ENCODE results near the gene SERTAD2. TPM values are rescaled to one million over a fixed set of nuclear protein-coding genes. Genes with fewer than 3 reads are reported as not detected.

The SERTAD2 gene
- total RNA-seq, 1 experiment from 2014 or later, result 19.8 TPM

DNA sequence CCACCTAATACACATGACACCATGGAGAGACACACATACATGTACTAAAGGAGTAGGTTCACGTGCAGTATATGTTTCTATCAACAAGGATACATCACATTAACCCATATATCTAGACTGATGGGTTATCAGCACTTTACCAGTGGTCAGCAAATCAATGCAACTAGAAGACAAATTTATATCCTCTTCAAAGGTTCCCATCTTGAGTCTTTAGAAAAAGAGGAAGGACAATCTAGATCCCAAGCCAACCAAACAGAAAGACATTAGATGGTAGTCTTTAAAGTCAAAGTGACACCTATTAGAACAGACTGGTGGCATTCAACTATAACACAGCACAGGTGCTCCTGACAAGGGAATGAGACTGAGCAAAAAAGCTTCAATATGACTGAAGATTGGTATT, 13.8 kb upstream of the SERTAD2 start:
- H3K36me3 ChIP-seq (ENCODE audit: low read depth, low read length), result no peaks in the 10 kb centered on the region
- CTCF ChIA-PET, result interaction anchor here (0.6 kb wide), 1 partner anchor 16 kb away, joined by 5 read pairs; no protein-coding TSS in a partner anchor
- TF ChIP-seq, protein P1, sequence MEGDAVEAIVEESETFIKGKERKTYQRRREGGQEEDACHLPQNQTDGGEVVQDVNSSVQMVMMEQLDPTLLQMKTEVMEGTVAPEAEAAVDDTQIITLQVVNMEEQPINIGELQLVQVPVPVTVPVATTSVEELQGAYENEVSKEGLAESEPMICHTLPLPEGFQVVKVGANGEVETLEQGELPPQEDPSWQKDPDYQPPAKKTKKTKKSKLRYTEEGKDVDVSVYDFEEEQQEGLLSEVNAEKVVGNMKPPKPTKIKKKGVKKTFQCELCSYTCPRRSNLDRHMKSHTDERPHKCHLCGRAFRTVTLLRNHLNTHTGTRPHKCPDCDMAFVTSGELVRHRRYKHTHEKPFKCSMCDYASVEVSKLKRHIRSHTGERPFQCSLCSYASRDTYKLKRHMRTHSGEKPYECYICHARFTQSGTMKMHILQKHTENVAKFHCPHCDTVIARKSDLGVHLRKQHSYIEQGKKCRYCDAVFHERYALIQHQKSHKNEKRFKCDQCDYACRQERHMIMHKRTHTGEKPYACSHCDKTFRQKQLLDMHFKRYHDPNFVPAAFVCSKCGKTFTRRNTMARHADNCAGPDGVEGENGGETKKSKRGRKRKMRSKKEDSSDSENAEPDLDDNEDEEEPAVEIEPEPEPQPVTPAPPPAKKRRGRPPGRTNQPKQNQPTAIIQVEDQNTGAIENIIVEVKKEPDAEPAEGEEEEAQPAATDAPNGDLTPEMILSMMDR (conservative IDR thresholded peaks at IDR 0.05; ENCODE audit: low read depth, low read length), result no peak
- no peak for TF ChIP-seq EZH2phosphoT487 (IDR thresholded peaks at IDR 0.05; ENCODE audit: borderline replicate concordance, low read length)
- no peak for TF ChIP-seq EZH2 (IDR thresholded peaks at IDR 0.05; ENCODE audit: low read length, unreplicated experiment)
- H3K27ac ChIP-seq (ENCODE audit: low read length), result no peak overlapping the region
- H3F3A ChIP-seq (ENCODE audit: low read length, unreplicated experiment), result no peaks in the 10 kb centered on the region
- no peaks in the 10 kb centered on the region for H3K4me1 ChIP-seq (ENCODE audit: insufficient read depth, low read length)
- BruUV-seq (replicated peaks), result no TSS peak
- H3K9ac ChIP-seq (ENCODE audit: low read length), result no peak overlapping the region
- intact Hi-C loops (cut with micrococcal nuclease), result no loop called here
- H3K4me2 ChIP-seq (ENCODE audit: low read length), result no peak overlapping the region
- no peaks in the 10 kb centered on the region for H3K9me2 ChIP-seq (replicated peaks; ENCODE audit: low read length)
- H3K79me2 ChIP-seq (ENCODE audit: low read length), result no peaks in the 10 kb centered on the region
- H3K9me3 ChIP-seq (ENCODE audit: low read length), result no peaks in the 10 kb centered on the region
- no peaks in the 10 kb centered on the region for H3K27me3 ChIP-seq (ENCODE audit: low read length)
- H4K20me1 ChIP-seq (ENCODE audit: low read length), result no peaks in the 10 kb centered on the region
- DNase-seq (no peak), ATAC-seq (no peak)
- H3K4me3 ChIP-seq (ENCODE audit: low read length), result no peak overlapping the region
- H2AFZ ChIP-seq (ENCODE audit: low read length), result no peak overlapping the region
- POLR2A ChIA-PET (ENCODE audit: unreplicated experiment), result no interaction called here

DNA sequence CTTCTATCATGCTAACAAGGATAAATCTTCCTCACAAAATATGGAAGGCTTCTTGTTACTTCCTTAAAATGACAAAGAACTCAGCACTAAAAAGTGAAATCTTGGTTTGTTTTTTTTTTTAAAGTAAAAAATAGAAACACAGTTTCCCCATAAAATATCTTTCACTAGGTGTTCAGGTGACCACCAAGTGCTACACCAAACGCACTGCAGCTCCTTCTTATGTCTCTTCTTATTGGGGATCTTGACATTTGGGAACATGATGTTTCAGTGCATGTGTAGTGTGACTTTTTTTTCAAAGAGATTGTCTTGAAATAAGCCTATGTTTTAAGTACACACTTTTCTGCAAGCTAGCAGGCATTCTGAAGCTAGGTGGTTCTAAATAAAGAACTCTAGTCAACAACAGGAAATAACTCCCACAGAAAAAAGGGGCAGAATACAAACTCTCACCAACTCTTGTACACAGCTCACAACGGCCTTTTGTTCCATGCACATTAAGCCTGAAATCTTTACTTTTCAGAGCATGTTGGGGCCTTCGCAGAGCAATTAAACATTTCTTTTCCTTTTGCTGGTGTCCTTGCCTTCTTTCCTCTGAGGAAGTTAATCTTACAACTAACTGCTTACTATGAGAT, 13.2 kb upstream of the SERTAD2 start:
- Histone ChIP-seq H3K9me3 (ENCODE audit: low read length) (no peaks in the 10 kb centered on the region), H3K9me2 (replicated peaks; ENCODE audit: low read length) (no peaks in the 10 kb centered on the region), H2AFZ (ENCODE audit: low read length) (no peak overlapping the region), H3F3A (ENCODE audit: low read length, unreplicated experiment) (no peaks in the 10 kb centered on the region), H3K27me3 (ENCODE audit: low read length) (no peaks in the 10 kb centered on the region), H3K27ac (ENCODE audit: low read length) (no peak overlapping the region), H3K36me3 (ENCODE audit: low read depth, low read length) (no peaks in the 10 kb centered on the region), H3K9ac (ENCODE audit: low read length) (no peak overlapping the region), H3K4me2 (ENCODE audit: low read length) (no peak overlapping the region), H3K4me1 (ENCODE audit: insufficient read depth, low read length) (peaks cover 6% of the 10 kb centered on the region), H3K4me3 (ENCODE audit: low read length) (no peak overlapping the region), H4K20me1 (ENCODE audit: low read length) (no peaks in the 10 kb centered on the region), H3K79me2 (ENCODE audit: low read length) (no peaks in the 10 kb centered on the region)
- BruUV-seq (replicated peaks), result no TSS peak
- TF ChIP-seq EZH2 (IDR thresholded peaks at IDR 0.05; ENCODE audit: low read length, unreplicated experiment) (no peak), EZH2phosphoT487 (IDR thresholded peaks at IDR 0.05; ENCODE audit: borderline replicate concordance, low read length) (no peak)
- TF ChIP-seq, protein P1 (conservative IDR thresholded peaks at IDR 0.05; ENCODE audit: low read depth, low read length), result no peak
- DNase-seq, result no peak
- ChIA-PET POLR2A (ENCODE audit: unreplicated experiment) (no interaction called here), CTCF (interaction anchor here (0.6 kb wide), 1 partner anchor 16 kb away, joined by 5 read pairs; no protein-coding TSS in a partner anchor)
- intact Hi-C loops (cut with micrococcal nuclease), result no loop called here
- ATAC-seq, result no peak

DNA sequence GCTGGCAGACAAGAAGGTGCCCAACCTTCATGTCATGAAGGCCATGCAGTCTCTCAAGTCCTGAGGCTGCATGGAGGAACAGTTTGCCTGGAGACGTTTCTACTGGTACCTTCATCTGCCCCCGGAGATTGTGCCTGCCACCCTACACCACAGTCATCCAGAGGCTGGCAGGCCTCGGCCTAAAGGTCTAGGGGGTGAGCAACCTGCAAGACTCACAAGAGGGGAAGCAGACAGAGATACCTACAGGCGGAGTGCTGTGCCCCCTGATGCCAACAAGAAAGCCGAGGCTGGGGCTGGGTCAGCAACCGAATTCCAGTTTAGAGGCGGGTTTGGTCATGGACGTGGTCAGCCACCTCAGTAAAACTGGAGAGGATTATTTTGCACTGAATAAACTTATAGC, 12.0 kb upstream of the SERTAD2 start:
- no peak overlapping the region for H3K4me2 ChIP-seq (ENCODE audit: low read length)
- ATAC-seq, result no peak
- H3K27ac ChIP-seq (ENCODE audit: low read length), result no peak overlapping the region
- no peak overlapping the region for H3K4me3 ChIP-seq (ENCODE audit: low read length)
- H2AFZ ChIP-seq (ENCODE audit: low read length), result no peak overlapping the region
- ChIA-PET CTCF (no interaction called here), POLR2A (ENCODE audit: unreplicated experiment) (no interaction called here)
- no peaks in the 10 kb centered on the region for H3K79me2 ChIP-seq (ENCODE audit: low read length)
- no peaks in the 10 kb centered on the region for H3K27me3 ChIP-seq (ENCODE audit: low read length)
- no peaks in the 10 kb centered on the region for H3K36me3 ChIP-seq (ENCODE audit: low read depth, low read length)
- peaks cover 14% of the 10 kb centered on the region for H3K4me1 ChIP-seq (ENCODE audit: insufficient read depth, low read length)
- no TSS peak for BruUV-seq (replicated peaks)
- H3K9me3 ChIP-seq (ENCODE audit: low read length), result no peaks in the 10 kb centered on the region
- intact Hi-C loops (cut with micrococcal nuclease), result no loop called here
- no peaks in the 10 kb centered on the region for H3F3A ChIP-seq (ENCODE audit: low read length, unreplicated experiment)
- no peaks in the 10 kb centered on the region for H3K9me2 ChIP-seq (replicated peaks; ENCODE audit: low read length)
- no peak for DNase-seq
- TF ChIP-seq, protein P1 (conservative IDR thresholded peaks at IDR 0.05; ENCODE audit: low read depth, low read length), result no peak
- TF ChIP-seq EZH2phosphoT487 (IDR thresholded peaks at IDR 0.05; ENCODE audit: borderline replicate concordance, low read length), result no peak
- TF ChIP-seq EZH2 (IDR thresholded peaks at IDR 0.05; ENCODE audit: low read length, unreplicated experiment), result no peak
- H3K9ac ChIP-seq (ENCODE audit: low read length), result no peak overlapping the region
- no peaks in the 10 kb centered on the region for H4K20me1 ChIP-seq (ENCODE audit: low read length)

Measured in PC-3 (cell line).